GM12891 (cell line): ENCODE results near the gene DENND1A.

ENCODE experiments used
- DNase-seq: peaks from one replicate; pipeline ENCODE4 v3.0.0; 2011; ENCODE audit warnings: low spot score; ENCODE audit not compliant: insufficient read length
- FAIRE-seq: peaks from 2 replicates; lab custom pipeline; 2011; peaks lifted over from hg19 to GRCh38; lab: Jason Lieb, UNC
- PAX5 ChIP-seq: IDR thresholded peaks from 2 replicates; pipeline ENCODE4 v1.6.1; 2011; ENCODE audit warnings: low read length, moderate library complexity, mild to moderate bottlenecking; ENCODE audit not compliant: insufficient read depth, severe bottlenecking
- POLR2A ChIP-seq: IDR thresholded peaks from 2 replicates; pipeline ENCODE4 v1.6.1; 2011; ENCODE audit warnings: low read depth, low read length, control low read depth
- POLR2AphosphoS5 ChIP-seq: IDR thresholded peaks from 2 replicates; pipeline ENCODE4 v1.6.1; 2011; ENCODE audit warnings: low read depth, low read length, control low read depth
- POU2F2 ChIP-seq: IDR thresholded peaks from 2 replicates; pipeline ENCODE4 v1.6.1; 2011; ENCODE audit warnings: low read depth, mild to moderate bottlenecking, control low read depth, low read length, moderate library complexity
- SPI1 ChIP-seq: IDR thresholded peaks from 2 replicates; pipeline ENCODE4 v1.6.1; 2011; ENCODE audit warnings: low read depth, low read length, control low read depth
- TAF1 ChIP-seq: IDR thresholded peaks from 2 replicates; pipeline ENCODE4 v1.6.1; 2011; ENCODE audit warnings: low read depth, low read length, control low read depth

Gene DENND1A

GRCh38 chr9:123508048-123508447 is 421.9 kb downstream of the DENND1A start:
- no peak for FAIRE-seq
- TF ChIP-seq POU2F2 (no peak), TAF1 (no peak), PAX5 (no peak), POLR2A (no peak), POLR2AphosphoS5 (no peak), SPI1 (no peak)
- DNase-seq, result no peak

DNA sequence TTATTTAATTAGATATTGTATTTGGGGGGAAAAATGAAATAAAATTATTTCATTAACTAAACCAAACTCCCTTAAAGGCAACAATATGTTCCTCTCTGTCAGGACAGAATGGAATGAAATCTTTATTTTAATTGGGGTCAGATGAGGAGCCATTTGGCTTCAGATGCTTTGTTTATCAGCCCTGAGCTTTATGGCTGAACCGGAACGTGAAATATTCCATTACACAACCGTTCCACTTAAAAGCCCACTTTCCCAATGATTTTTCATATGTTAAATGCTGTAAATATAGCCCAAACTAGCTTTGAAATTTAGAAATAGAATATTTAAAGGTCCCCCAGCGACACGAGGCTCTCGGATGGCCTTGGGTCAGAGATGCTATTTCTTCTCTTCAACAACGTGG is 424.4 kb downstream of the DENND1A start:
- FAIRE-seq, result no peak
- TF ChIP-seq SPI1, result no peak
- no peak for TF ChIP-seq PAX5
- no peak for TF ChIP-seq TAF1
- TF ChIP-seq POLR2AphosphoS5, result no peak
- TF ChIP-seq POU2F2, result no peak
- TF ChIP-seq POLR2A, result no peak
- DNase-seq, result no peak

DNA sequence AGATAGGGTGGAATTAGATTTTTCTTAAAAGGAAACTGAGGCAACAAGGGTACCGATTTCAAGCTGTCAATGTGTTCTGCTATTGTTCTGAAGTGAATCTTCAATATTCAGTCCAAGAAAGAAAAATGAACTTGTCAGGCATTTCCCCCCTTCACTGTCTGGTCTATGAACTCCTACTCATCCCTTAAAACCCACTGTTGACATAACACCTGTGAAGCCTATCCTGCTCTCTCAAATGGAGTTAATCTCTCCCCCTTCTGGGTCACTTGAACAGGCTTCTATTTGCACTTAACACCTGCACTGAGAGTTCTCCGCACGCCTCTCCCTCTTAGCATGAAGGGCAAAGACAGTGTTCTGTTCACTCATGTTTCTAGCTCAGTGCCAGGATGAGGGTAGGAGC is 429.6 kb downstream of the DENND1A start:
- FAIRE-seq (no peak), DNase-seq (no peak)
- TF ChIP-seq POLR2A (no peak), SPI1 (no peak), POLR2AphosphoS5 (no peak), TAF1 (no peak), PAX5 (no peak), POU2F2 (no peak)

DNA sequence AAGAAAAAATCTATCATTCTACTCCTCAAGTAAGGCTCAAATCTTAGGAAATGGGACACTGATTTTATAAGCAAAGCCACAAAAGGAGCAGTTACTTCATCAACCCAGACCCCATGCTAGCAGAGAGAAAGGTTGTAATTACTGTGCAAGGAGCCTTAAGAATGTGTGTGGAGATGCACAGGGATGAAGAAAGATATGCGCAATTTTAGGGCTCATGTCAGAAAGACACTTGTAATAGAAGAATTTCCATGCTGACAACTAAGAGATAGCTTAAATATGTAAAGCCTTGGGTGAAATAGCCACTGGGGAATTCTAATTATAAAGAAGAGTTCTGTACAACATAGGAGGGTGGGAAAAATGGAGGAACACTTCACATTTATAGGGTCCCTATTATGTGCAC is 432.1 kb downstream of the DENND1A start:
- DNase-seq, result no peak

DNA sequence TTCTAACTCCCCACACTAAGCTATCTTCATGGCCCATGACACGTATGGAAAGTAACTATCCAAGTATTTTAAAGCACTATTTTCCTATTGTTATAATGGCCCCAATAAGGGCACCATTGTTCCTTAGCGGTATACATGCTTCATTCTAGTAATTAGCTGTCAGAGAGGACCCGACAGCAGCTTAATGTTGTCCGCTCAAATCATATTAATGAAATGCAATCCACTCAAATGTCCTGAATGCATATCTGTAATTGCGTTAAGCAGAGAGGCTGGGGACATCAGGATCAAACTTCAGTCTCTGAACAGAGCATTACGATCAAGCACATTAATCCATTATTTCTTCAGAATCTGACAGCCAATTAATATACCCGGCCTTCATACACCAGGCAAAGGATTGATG is 434.2 kb downstream of the DENND1A start:
- DNase-seq (no peak), FAIRE-seq (no peak)
- no peak for TF ChIP-seq TAF1
- TF ChIP-seq POU2F2, result no peak
- no peak for TF ChIP-seq PAX5
- no peak for TF ChIP-seq SPI1
- TF ChIP-seq POLR2AphosphoS5, result no peak
- no peak for TF ChIP-seq POLR2A

More for the DNA sequence above, 432.1 kb downstream of the DENND1A start:
- FAIRE-seq, result no peak
- TF ChIP-seq TAF1, result no peak
- TF ChIP-seq POU2F2, result no peak
- TF ChIP-seq POLR2AphosphoS5, result no peak
- TF ChIP-seq POLR2A, result no peak
- no peak for TF ChIP-seq SPI1

DNA sequence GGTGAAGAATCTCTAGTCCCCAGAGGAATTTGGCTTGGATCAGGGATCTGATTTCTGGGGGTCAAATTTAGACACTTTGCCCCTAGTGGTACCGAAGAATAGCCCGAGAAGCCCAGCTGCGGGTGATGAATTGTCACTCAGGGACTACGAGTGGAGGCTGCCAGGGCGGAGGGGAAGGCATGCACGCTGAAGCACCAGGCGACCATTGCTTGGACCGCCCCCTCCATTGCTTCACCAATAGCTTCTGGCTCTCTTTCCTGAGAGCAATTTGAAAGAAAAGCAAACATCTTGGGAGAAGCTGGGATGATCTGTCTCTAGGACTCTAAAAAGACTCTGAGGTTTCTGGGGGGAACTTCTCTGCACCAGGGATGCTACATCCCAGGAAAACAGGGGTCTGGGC is 436.3 kb downstream of the DENND1A start:
- no peak for DNase-seq
- no peak for TF ChIP-seq TAF1
- no peak for TF ChIP-seq POLR2AphosphoS5
- no peak for TF ChIP-seq POU2F2
- TF ChIP-seq POLR2A, result no peak
- no peak for TF ChIP-seq SPI1
- TF ChIP-seq PAX5, result no peak
- FAIRE-seq, result no peak

DNA sequence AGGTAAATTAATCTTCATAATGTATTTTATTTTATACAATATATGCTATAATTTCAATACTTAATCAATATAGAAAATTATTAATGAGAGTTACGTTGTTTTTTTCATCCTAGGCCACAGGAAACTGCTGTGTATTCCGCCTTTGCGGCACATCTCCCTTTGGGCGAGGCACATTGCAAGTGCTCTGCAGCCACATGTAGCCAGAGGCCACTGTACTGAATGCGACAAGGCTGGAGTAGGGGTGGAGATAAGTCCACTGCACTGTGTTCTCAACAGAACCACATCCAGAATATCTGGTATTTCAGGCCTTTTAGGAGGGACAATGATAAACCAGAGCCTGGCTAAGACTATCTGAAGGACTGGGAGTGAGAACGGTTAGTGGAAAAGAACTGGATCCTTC is 439.2 kb downstream of the DENND1A start:
- no peak for TF ChIP-seq POLR2A
- TF ChIP-seq SPI1, result no peak
- no peak for TF ChIP-seq POLR2AphosphoS5
- no peak for TF ChIP-seq PAX5
- no peak for DNase-seq
- FAIRE-seq, result no peak

GRCh38 chr9:123488722-123489321 is 441.1 kb downstream of the DENND1A start:
- no peak for TF ChIP-seq TAF1
- no peak for TF ChIP-seq PAX5
- TF ChIP-seq POU2F2, result no peak
- no peak for TF ChIP-seq POLR2AphosphoS5
- TF ChIP-seq SPI1, result no peak
- TF ChIP-seq POLR2A, result no peak
- DNase-seq, result no peak
- no peak for FAIRE-seq

DNA sequence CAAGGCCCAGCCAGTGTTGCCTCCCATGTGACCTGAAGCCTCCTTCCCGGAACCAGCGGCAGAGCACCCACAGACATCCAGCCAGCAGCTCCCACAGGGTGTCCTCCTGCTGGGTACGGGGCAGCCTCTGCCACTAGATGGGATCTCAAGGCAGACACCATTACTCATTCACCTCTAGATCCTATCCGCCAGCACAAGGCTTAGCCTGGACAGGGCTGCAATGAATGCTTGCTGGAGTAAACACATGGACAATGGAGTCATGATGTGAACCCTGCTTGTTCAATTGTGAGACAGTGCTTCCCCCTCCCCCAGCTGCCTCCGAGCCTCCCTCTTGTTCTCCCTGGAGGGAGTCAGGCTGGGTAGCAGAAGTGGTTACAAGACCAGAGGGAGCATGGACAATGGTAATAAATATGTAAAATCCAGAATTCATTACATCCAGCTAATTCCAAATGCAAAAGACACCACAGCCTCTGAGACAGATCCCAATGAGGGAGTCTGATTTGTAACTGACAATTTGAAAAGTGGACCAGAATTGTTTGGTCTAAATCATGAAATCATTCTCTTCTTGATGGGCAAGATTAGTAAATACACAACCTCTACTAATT is 441.9 kb downstream of the DENND1A start:
- FAIRE-seq (no peak), DNase-seq (no peak)
- TF ChIP-seq POU2F2 (no peak), SPI1 (no peak), PAX5 (no peak), POLR2A (no peak), POLR2AphosphoS5 (no peak), TAF1 (no peak)

DNA sequence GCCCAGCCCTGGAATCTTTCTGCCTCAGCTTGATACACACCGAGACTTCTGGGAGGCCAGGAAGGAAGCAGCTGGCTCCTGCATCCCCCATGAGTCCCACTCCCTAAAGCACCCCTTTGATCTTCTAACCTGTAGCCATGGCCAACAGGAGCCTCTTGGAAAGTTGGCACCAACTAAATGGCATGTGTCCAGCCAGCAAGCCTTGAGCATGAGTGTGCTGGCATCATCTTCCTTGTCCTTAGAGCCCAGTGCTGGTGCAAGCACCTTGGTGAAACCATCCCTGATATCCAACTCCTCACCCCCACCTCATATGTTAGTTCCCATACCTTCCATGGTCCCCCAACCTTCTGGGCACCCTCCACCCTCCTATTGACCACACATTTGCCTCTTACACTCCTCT is 443.5 kb downstream of the DENND1A start:
- no peak for FAIRE-seq
- TF ChIP-seq POLR2AphosphoS5 (no peak), SPI1 (no peak), PAX5 (no peak), TAF1 (no peak), POU2F2 (no peak), POLR2A (no peak)
- no peak for DNase-seq
